GM20431 (cell line): Measurements from ENCODE around the gene METTL9.
"Not testable (repeated sequence)": the region's sequence is repeated elsewhere in the genome, so short reads cannot be mapped to it uniquely, and the experiment has no call there.

Experiments
- in situ Hi-C: fragments of 300-500 bp; cut with MseI, MboI; formaldehyde crosslinking; loops from one replicate; pipeline ENCODE4 v1.15.0; 2020; ENCODE audit warnings: low sequenced_read_pairs; ENCODE audit not compliant: unreplicated experiment

Gene METTL9

GRCh38 chr16:21629616-21630539 is 30.5 kb downstream of the METTL9 start:
- in situ Hi-C loops = not testable (repeated sequence)

DNA sequence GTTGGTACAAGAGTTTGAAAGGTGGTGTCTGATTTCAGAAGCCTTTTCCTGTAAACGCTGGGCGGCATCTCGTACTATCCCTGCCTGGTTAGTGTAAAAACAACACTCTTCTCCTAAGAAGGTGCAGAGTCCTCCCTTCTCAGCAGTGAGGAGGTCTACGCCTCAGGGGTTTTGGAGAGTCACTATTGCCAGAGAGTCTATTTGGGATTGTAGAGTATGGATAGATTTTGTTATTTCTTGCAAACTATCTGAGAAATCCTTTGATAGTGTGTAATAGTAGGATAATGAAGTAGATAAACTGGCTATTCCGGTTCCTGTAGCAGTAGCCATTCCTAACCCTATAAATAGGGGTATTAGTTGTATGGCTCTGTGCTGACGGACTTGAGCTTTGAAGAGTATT is 31.5 kb downstream of the METTL9 start:
- in situ Hi-C loops = not testable (repeated sequence)

GRCh38 chr16:21631376-21631775 is 32.0 kb downstream of the METTL9 start:
- in situ Hi-C loops = not testable (repeated sequence)

DNA sequence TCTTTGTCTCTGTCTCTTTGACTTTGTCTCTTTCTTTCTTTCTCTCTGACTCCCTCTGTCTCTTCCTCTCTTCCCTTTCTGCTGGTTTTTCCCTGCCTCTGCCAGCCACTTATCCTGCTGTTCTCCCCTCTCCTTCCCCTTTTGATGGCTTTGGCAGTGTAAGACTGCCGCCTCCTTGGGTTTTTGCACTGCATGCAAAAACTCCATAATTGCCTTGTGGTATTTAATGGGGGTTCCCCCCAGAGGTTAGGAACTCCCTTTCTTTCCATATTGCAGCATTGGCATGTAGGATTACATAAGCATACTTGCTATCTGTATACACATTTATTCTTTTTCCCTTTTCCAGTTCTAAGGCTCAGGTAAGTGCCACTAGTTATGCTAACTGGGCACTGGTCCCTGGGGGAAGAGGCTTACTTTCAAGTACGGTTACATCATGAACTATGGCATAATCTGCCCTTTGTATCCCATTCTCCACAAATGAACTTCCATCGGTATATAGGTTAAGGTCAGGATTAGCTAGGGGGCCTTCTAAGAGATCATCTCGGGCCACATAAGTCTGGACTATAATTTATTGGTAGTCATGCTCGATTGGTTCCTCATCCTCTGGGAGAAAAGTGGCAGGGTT is 32.7 kb downstream of the METTL9 start:
- in situ Hi-C loops = not testable (repeated sequence)

- in situ Hi-C loops = no loop called here
Measured at GRCh38 chr16:21634216-21634615, 34.8 kb downstream of the METTL9 start.

GRCh38 chr16:21635694-21636093 is 36.3 kb downstream of the METTL9 start:
- in situ Hi-C loops = not testable (repeated sequence)

- in situ Hi-C loops = no loop called here
Measured at GRCh38 chr16:21637032-21637968, 37.9 kb downstream of the METTL9 start.

DNA sequence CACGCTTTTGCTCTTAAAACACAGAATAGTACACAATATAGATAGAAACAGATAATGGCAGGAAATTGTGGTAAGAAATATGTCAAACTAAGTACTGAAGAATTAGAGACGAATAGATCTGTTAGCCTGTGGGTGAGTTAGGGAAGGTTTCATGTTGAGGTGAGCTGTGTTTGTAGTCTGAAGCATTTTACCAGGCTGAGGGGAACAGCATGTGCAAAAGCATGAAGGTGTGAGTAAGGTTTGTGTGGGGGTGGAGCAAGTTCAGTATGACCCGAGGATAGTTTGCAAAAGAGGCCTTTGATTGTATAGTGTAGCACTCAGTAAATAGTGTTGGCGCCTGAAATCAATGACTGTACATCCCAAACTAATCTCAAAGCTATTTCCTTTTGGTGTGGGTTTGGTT is 39.2 kb downstream of the METTL9 start:
- in situ Hi-C loops = no loop called here

DNA sequence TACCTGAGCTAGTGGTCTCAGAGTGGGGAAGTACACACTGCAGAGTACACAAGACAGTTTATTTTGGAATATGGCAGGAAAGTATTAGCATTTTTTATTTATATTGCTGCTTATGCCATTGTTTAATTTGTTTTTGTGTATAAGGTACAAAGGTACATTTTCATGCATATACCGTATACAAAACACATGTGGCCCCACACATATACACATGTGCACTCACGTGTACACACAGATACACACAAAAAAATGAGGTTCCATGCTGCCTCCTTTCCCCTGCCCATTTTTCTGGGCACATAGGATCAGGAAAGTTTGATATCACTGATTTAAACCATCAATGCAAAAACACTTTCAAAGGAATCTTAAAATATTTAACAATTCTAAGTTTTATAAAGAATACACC is 40.1 kb downstream of the METTL9 start:
- in situ Hi-C loops = no loop called here

DNA sequence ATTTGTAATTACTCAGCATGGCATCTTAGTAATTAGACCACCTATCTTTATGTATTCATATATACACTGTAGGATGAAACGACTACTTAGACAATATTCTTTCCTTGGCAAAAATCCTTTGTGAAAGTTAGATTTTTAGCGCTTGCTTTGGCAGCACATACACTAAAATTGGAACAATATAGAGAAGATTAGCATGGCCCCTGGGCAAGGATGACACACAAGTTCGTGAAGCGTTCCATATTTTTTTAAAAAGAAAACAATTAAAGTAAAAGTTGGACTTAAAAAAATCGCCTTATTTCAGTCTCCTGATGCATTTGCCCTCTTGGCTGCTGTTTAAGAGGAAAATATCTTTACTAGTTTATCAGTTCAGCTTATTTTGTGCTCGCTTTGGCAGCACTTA is 42.5 kb downstream of the METTL9 start:
- in situ Hi-C loops = no loop called here

DNA sequence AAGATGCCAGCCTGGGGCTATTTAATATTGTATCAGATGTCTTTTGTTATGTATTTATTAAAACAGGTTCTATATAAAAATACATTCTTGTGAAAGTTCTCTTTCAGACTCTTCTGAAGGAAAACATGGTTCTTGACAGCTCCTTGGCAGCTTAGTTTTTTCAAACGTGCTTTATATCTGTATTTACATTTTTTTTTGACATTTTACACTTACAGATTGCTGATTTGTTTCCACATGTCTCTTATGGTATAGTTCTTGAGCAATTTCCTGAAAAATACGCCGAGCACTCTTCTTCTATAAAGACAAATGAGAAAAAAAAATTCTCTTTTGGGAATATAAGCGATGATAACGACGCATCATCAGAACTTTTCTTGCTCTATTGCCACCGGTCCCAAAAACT is 43.5 kb downstream of the METTL9 start:
- in situ Hi-C loops = no loop called here

DNA sequence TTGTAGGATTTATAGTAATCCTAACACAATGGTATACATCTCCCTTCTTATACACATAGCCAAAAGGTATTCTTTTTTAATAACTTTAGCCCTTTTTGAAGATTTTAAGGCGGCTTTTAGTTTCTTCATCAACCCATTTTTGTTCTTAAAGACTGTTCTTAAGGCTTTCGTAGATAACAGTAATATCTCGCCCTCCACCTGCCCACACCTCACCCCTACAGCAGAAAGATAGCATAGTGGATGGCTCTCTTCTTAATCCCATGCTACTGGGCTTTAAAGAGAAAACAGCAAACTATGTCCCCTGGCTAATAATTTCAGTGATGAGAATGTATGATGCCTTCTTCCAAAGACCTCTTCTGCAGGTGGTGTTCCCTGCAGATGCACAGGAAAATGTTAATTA is 44.4 kb downstream of the METTL9 start:
- in situ Hi-C loops = no loop called here

- in situ Hi-C loops = no loop called here
Measured at GRCh38 chr16:21644674-21645073, 45.3 kb downstream of the METTL9 start.

- in situ Hi-C loops = no loop called here
Measured at GRCh38 chr16:21645261-21645721, 45.9 kb downstream of the METTL9 start.

GRCh38 chr16:21646091-21646490 is 46.7 kb downstream of the METTL9 start:
- in situ Hi-C loops = no loop called here

DNA sequence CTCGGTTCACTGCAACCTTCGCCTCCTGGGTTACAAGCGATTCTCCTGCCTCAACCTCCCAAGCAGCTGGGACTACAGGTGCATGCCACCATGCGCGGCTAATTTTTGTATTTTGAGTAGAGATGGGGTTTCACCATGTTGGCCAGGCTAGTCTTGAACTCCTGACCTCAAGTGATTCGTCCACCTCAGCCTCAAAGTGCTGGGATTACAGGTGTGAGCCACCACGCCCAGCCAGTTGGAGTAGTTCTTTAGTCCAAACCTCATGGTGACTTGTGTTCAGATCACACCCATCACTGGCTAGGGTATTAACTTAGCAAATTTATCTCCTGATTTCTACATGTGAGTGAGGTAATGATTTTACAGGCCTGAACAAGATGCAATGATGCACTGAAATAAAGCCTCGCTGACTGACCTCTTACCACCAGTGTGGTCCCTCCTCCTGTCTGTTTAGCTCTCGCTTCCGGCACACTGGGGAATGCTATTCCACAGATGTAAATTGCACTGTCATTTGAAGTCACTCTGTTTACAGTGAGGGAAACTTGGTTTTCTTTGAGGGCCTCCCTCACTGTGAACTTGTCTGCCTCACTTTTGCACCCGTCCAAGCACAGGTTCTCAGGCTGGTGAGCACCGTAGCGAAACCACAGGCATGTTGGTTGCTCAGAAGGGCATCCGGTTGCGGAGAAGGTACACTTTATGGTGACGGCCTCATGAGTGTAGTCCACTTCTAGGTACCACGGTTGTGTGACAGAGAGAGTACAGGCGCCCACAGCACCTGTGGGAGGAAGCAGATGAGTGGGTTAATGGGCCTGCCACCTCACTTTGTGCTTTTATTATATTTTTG is 47.6 kb downstream of the METTL9 start:
- in situ Hi-C loops = no loop called here

DNA sequence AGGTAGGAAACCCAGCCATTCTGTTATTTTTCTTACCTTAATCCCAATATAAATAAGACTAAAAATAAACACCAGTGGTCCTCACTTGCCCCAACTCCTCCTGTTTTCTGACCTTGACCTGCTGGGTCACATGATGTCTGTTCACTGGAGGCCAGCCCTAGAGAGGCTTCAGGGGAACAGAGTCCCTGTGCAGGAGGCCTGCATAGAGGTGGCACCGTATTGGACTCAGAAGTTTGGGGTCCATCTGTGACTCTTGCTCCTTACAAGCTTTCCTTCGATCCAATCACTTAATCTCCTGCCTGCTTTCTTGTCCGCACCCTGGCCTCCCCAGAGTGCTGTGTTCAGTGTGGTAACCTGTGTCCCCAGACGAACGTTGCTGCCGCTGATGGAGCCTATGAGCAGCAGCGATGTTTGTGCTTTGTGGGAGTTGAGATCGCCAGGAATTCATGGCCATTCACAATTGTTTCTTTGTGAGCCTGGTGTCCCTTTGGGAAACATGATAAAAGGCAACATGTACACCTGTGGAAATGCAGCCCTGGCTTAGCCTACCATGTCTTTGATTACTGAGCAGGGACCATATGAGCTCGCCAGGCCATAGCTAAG is 48.3 kb downstream of the METTL9 start:
- in situ Hi-C loops = no loop called here

GRCh38 chr16:21649826-21650406 is 50.5 kb downstream of the METTL9 start:
- in situ Hi-C loops = loop anchor here (10.0 kb wide), 1 partner anchor 65 kb away; no protein-coding TSS in a partner anchor

GRCh38 chr16:21650521-21650920 is 51.1 kb downstream of the METTL9 start:
- in situ Hi-C loops = loop anchor here (10.0 kb wide), 1 partner anchor 64 kb away; no protein-coding TSS in a partner anchor
